ENCODE data around the gene DAPK2. TPM values are rescaled to one million over a fixed set of nuclear protein-coding genes. Genes with fewer than 3 reads are reported as not detected.

DAPK2 gene
- total RNA-seq, 1 donor = 2.2 TPM

DNA sequence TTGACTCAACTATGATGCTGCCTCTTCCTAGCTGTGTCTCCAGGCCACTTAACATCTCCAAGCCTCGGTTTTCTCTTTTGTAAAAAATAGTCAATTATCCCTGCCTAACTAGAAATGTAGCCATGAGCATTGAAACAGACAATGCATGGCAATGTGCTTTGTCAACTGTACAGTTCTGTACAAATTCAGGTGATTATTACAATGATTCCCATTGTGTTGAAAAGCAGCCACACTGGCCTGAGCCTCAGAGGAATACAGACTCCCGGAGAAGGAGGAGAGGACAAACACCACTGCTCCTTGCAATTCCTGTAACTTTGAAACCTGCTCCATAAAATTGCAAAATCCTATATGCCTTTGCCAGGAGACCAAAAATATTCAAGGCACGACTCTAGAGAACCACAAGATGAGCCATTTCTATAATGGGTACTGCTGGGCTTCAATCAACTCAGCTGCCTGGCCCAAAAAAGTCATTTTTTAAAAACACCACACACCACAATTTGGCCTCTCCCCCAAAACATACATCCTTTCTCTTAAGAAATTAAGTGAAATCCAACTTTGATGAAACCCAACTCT is 28.6 kb downstream of the DAPK2 start:
- Histone ChIP-seq H3K9me3 (ENCODE audit: low read depth, low read length) (no peaks in the 10 kb centered on the region), H3K27me3 (ENCODE audit: insufficient read depth, low read length) (no peaks in the 10 kb centered on the region)

DNA sequence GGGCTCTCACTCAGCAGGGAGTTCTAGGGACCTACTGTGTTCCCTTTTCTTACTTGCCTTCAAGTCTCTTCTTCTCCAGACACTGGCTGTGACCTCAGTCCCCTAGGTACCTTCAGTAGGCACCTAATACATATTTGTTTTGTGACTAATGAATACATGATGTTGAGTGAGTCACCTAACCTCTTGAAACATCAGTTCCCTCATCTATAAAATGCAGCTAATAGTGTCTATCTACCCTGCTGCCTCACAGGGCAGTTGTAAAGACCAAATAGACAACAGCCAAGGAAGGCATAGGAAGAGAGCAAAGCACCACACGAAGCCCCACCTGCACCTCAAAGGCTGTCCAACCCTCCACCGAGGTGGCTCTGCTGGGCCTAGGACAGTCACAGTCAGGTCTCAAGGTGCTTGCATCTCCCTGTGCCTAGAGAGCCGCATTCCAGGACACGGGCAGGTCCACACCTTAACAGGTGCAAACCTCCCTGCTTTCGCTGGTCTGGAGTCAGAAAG is 29.1 kb downstream of the DAPK2 start:
- Histone ChIP-seq H3K9me3 (ENCODE audit: low read depth, low read length) (no peaks in the 10 kb centered on the region), H3K27me3 (ENCODE audit: insufficient read depth, low read length) (no peaks in the 10 kb centered on the region), H3K4me1 (ENCODE audit: insufficient read depth, low read length) (peaks cover 11% of the 10 kb centered on the region), H3K4me3 (ENCODE audit: low read length) (no peak overlapping the region)

More for the DNA sequence above, 28.6 kb downstream of the DAPK2 start:
- peaks cover 9% of the 10 kb centered on the region for H3K4me1 ChIP-seq (ENCODE audit: insufficient read depth, low read length)
- H3K4me3 ChIP-seq (ENCODE audit: low read length) = no peak overlapping the region

DNA sequence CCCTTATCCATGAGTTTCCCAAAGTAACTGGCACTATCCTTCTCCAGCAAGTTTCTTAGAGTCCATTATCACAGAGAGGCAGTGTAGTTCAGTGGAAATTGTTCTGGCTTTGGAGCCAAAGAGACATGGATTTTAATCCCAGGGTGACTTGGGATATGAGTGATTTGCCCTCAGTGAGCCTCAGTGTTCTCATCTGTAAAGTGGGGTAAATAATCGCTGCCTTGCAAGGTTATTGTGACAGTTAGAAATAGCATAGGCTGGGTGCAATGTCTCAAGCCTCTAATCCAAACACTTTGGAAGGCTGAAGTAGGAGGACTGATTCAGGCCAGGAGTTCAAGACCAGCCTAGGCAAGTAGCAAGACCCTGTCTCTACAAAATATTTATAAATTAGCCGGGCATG is 30.0 kb downstream of the DAPK2 start:
- Histone ChIP-seq H3K4me3 (ENCODE audit: low read length) (no peak overlapping the region), H3K9me3 (ENCODE audit: low read depth, low read length) (no peaks in the 10 kb centered on the region), H3K4me1 (ENCODE audit: insufficient read depth, low read length) (peaks cover 19% of the 10 kb centered on the region), H3K27me3 (ENCODE audit: insufficient read depth, low read length) (no peaks in the 10 kb centered on the region)

- peaks cover 32% of the 10 kb centered on the region for H3K4me1 ChIP-seq (ENCODE audit: insufficient read depth, low read length)
- H3K4me3 ChIP-seq (ENCODE audit: low read length) = no peak overlapping the region
- H3K9me3 ChIP-seq (ENCODE audit: low read depth, low read length) = no peaks in the 10 kb centered on the region
- H3K27me3 ChIP-seq (ENCODE audit: insufficient read depth, low read length) = no peaks in the 10 kb centered on the region
These were observed 31.3 kb downstream of the DAPK2 start for GRCh38 chr15:64014995-64015394.

- H3K4me3 ChIP-seq (ENCODE audit: low read length) = no peak overlapping the region
- no peaks in the 10 kb centered on the region for H3K9me3 ChIP-seq (ENCODE audit: low read depth, low read length)
- H3K4me1 ChIP-seq (ENCODE audit: insufficient read depth, low read length) = peaks cover 46% of the 10 kb centered on the region
- H3K27me3 ChIP-seq (ENCODE audit: insufficient read depth, low read length) = no peaks in the 10 kb centered on the region
These were observed 32.9 kb downstream of the DAPK2 start for GRCh38 chr15:64013179-64014062.

- Histone ChIP-seq H3K4me3 (ENCODE audit: low read length) (no peak overlapping the region), H3K4me1 (ENCODE audit: insufficient read depth, low read length) (peaks cover 51% of the 10 kb centered on the region), H3K27me3 (ENCODE audit: insufficient read depth, low read length) (no peaks in the 10 kb centered on the region), H3K9me3 (ENCODE audit: low read depth, low read length) (no peaks in the 10 kb centered on the region)
These were observed 34.5 kb downstream of the DAPK2 start for GRCh38 chr15:64011736-64012135.

DNA sequence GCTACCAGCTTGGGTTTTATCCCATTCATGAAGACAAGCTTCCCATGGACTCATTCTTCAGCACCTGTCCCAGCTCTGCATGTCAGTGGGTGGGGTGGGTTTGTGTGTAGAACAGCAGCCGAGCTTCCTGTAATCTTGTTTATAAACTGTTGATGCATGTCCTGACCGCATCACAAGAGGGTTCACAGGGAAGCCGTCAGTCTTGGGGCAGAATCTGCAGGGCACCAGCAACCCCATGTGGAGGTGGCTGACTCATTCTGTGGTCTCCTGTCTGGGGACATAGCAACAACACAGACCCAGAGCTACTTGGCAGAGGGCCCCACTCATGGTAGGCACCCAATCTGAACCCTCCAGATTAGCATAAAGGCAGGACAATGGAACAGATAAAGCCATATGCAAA is 35.6 kb downstream of the DAPK2 start:
- Histone ChIP-seq H3K27me3 (ENCODE audit: insufficient read depth, low read length) (no peaks in the 10 kb centered on the region), H3K9me3 (ENCODE audit: low read depth, low read length) (no peaks in the 10 kb centered on the region), H3K4me1 (ENCODE audit: insufficient read depth, low read length) (peaks cover 51% of the 10 kb centered on the region), H3K4me3 (ENCODE audit: low read length) (no peak overlapping the region)

DNA sequence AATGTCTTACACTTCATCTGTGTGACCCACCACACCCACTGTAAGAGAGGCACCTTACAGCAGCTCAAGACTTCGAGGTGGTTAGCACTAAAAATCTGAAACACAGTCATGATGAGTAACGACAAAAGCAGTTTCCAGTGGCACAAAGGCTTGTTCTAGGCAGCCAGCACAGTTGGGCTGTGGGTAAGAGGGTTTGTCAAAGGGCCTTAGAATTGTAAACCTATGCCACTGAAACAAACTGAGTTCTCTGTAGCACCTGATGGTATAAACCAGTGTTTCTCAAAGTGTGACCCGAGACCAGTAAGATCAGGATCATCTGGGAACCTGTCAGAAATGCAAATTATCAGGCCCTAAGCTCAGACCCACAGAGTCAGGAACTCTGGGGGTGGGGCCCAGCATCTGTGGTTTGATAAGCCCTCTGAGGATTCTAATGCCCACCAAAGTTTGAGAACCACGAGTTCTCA is 36.5 kb downstream of the DAPK2 start:
- H3K27me3 ChIP-seq (ENCODE audit: insufficient read depth, low read length) = no peaks in the 10 kb centered on the region
- no peak overlapping the region for H3K4me3 ChIP-seq (ENCODE audit: low read length)
- peaks cover 53% of the 10 kb centered on the region for H3K4me1 ChIP-seq (ENCODE audit: insufficient read depth, low read length)
- no peaks in the 10 kb centered on the region for H3K9me3 ChIP-seq (ENCODE audit: low read depth, low read length)

DNA sequence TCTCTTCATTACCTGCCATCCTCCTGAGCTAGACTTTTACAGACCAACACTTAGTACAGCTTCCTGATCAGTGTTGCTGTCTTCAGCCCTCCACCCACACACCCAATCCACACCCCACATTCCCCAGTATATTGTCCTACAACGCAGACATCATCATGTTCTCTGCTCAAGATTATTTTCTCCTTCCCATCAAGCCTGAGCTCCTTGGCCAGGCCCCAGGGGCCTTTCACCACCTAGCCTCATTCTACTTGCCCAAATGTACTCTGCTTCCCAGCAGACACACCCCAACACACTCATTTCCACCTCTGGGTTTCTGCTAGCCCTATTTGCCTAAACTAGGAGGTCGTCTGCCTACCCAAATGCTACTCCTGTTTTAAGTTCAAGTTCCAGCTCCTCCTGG is 37.0 kb downstream of the DAPK2 start:
- Histone ChIP-seq H3K4me1 (ENCODE audit: insufficient read depth, low read length) (peaks cover 59% of the 10 kb centered on the region), H3K9me3 (ENCODE audit: low read depth, low read length) (no peaks in the 10 kb centered on the region), H3K27me3 (ENCODE audit: insufficient read depth, low read length) (no peaks in the 10 kb centered on the region)

GRCh38 chr15:64008177-64008576 is 38.1 kb downstream of the DAPK2 start:
- H3K27me3 ChIP-seq (ENCODE audit: insufficient read depth, low read length) = no peaks in the 10 kb centered on the region
- peaks cover 64% of the 10 kb centered on the region for H3K4me1 ChIP-seq (ENCODE audit: insufficient read depth, low read length)
- H3K9me3 ChIP-seq (ENCODE audit: low read depth, low read length) = no peaks in the 10 kb centered on the region
- H3K4me3 ChIP-seq (ENCODE audit: low read length) = no peak overlapping the region

More for the DNA sequence above, 37.0 kb downstream of the DAPK2 start:
- H3K4me3 ChIP-seq (ENCODE audit: low read length) = no peak overlapping the region

DNA sequence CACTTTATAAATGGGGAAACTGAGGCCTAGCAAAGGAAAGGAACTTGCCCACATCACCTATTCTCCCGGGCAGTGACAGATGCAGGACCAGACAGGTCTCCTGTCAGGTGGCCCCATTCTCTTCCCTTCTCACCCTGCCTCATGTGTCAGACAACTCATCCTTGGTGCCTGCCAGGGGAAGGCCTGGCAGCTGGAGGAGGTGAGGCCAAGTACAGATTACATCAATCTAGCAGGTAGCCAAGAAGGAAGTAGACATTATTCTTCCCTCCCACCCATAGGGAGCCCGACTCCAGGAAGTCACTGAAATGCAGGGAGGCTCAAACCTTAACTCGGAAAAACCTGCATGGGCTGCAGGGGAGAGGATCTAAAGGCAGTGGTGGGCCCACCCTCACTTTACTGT is 39.6 kb downstream of the DAPK2 start:
- H3K4me1 ChIP-seq (ENCODE audit: insufficient read depth, low read length) = peaks cover 61% of the 10 kb centered on the region
- H3K4me3 ChIP-seq (ENCODE audit: low read length) = no peak overlapping the region
- H3K9me3 ChIP-seq (ENCODE audit: low read depth, low read length) = no peaks in the 10 kb centered on the region
- H3K27me3 ChIP-seq (ENCODE audit: insufficient read depth, low read length) = no peaks in the 10 kb centered on the region

- no peaks in the 10 kb centered on the region for H3K27me3 ChIP-seq (ENCODE audit: insufficient read depth, low read length)
- H3K9me3 ChIP-seq (ENCODE audit: low read depth, low read length) = no peaks in the 10 kb centered on the region
- H3K4me1 ChIP-seq (ENCODE audit: insufficient read depth, low read length) = peaks cover 61% of the 10 kb centered on the region
- H3K4me3 ChIP-seq (ENCODE audit: low read length) = no peak overlapping the region
These were observed 41.7 kb downstream of the DAPK2 start for GRCh38 chr15:64004587-64004986.

DNA sequence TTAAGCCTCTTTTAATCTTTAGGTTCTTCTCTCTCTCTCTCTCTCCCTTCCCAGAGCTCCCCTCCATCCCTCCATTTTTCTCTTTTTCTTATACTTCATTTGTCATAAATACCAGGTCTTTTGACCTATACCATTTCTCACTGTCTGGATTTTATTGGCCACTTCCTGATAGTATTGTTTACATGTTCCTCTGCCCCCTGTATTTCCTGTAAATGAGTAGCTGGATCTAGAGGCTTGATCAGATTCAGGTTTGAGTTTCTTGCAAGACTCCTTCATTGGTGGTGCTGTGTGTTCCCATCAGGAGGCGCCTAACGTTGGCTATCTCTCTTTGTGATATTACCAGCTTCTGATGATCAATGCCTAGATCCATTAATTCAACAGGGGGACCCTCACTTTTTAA is 42.2 kb downstream of the DAPK2 start:
- Histone ChIP-seq H3K4me1 (ENCODE audit: insufficient read depth, low read length) (peaks cover 61% of the 10 kb centered on the region), H3K9me3 (ENCODE audit: low read depth, low read length) (no peaks in the 10 kb centered on the region), H3K27me3 (ENCODE audit: insufficient read depth, low read length) (no peaks in the 10 kb centered on the region), H3K4me3 (ENCODE audit: low read length) (no peak overlapping the region)

- Histone ChIP-seq H3K4me1 (ENCODE audit: insufficient read depth, low read length) (peaks cover 64% of the 10 kb centered on the region), H3K27me3 (ENCODE audit: insufficient read depth, low read length) (no peaks in the 10 kb centered on the region), H3K9me3 (ENCODE audit: low read depth, low read length) (no peaks in the 10 kb centered on the region), H3K4me3 (ENCODE audit: low read length) (no peak overlapping the region)
These were observed 43.1 kb downstream of the DAPK2 start for GRCh38 chr15:64003182-64003581.

DNA sequence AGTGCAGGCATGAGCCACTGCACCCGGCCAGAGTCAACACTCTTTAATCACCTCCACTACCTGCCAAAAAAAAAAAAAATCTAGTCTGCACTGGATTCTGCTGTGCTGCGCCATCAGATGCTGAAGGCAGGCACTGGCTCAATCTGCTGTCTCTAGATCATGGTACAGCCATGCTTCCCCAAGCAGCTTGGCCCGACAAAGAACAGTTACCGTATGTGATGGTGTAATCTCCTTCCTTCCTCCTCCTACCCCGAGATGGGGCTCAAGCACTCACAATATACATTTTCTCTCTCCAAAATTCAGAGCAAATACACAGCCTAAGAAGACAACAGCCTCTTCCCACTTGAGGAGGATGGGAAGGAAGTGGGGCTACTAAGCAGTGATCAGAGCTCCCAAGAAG is 45.1 kb downstream of the DAPK2 start:
- Histone ChIP-seq H3K9me3 (ENCODE audit: low read depth, low read length) (no peaks in the 10 kb centered on the region), H3K4me1 (ENCODE audit: insufficient read depth, low read length) (peaks cover 59% of the 10 kb centered on the region), H3K4me3 (ENCODE audit: low read length) (no peak overlapping the region), H3K27me3 (ENCODE audit: insufficient read depth, low read length) (no peaks in the 10 kb centered on the region)

All from mononuclear cell (primary cell).